Activated CD4-positive, alpha-beta T cell treated with anti-CD3 and anti-CD28 coated beads for 48 hours (primary cell): Measurements from ENCODE around the gene USF3.

Experiments used
- DNase-seq: peaks from one replicate; pipeline ENCODE4 v3.0.0-alpha.2; 2020

USF3 gene

GRCh38 chr3:113698213-113698742, 1.8 kb upstream of the USF3 start:
- no peak for DNase-seq

- DNase-seq = no peak
Measured at GRCh38 chr3:113697500-113698090, 1.2 kb upstream of the USF3 start.

- DNase-seq = peak; percentile 99
Measured at GRCh38 chr3:113696658-113697499, 437 bp upstream of the USF3 start.

- no peak for DNase-seq
Measured at GRCh38 chr3:113695431-113695785, 1.0 kb downstream of the USF3 start.

- DNase-seq = no peak
Measured at GRCh38 chr3:113690482-113690881, 6.0 kb downstream of the USF3 start.

GRCh38 chr3:113685956-113686721, 10.3 kb downstream of the USF3 start:
- DNase-seq = no peak

- DNase-seq = no peak
Measured at GRCh38 chr3:113685124-113685523, 11.3 kb downstream of the USF3 start.

- no peak for DNase-seq
Measured at GRCh38 chr3:113684271-113684819, 12.1 kb downstream of the USF3 start.

GRCh38 chr3:113678773-113679172, 17.7 kb downstream of the USF3 start:
- no peak for DNase-seq

GRCh38 chr3:113677737-113678136, 18.7 kb downstream of the USF3 start:
- no peak for DNase-seq

GRCh38 chr3:113676261-113676660, 20.2 kb downstream of the USF3 start:
- no peak for DNase-seq

GRCh38 chr3:113673593-113673992, 22.8 kb downstream of the USF3 start:
- DNase-seq = no peak

- DNase-seq = no peak
Measured at GRCh38 chr3:113668015-113668414, 28.4 kb downstream of the USF3 start.

- DNase-seq = no peak
Measured at GRCh38 chr3:113664523-113665094, 31.8 kb downstream of the USF3 start.

- DNase-seq = no peak
Measured at GRCh38 chr3:113663761-113664160, 32.7 kb downstream of the USF3 start.

- DNase-seq = no peak
Measured at GRCh38 chr3:113663324-113663750, 33.1 kb downstream of the USF3 start.

- no peak for DNase-seq
Measured at GRCh38 chr3:113662824-113663223, 33.6 kb downstream of the USF3 start.

- DNase-seq = no peak
Measured at GRCh38 chr3:113660896-113661295, 35.5 kb downstream of the USF3 start.

- DNase-seq = no peak
Measured at GRCh38 chr3:113660458-113660857, 36.0 kb downstream of the USF3 start.

- no peak for DNase-seq
Measured at GRCh38 chr3:113659996-113660395, 36.4 kb downstream of the USF3 start.

GRCh38 chr3:113659101-113659541, 37.3 kb downstream of the USF3 start:
- no peak for DNase-seq

- no peak for DNase-seq
Measured at GRCh38 chr3:113658107-113658506, 38.3 kb downstream of the USF3 start.

GRCh38 chr3:113654851-113655250, 41.6 kb downstream of the USF3 start:
- no peak for DNase-seq
